DOHH2 (cell line): ENCODE results near the gene AP5S1.

Experiments used
- CTCF ChIP-seq: fragments of 200-600 bp; sonication (generic); IDR thresholded peaks from one replicate; pipeline ENCODE4 v1.5.1; 2014; ENCODE audit warnings: antibody characterized with exemption, mild to moderate bottlenecking, low read depth, low read length; ENCODE audit not compliant: poor library complexity, severe bottlenecking
- EZH2phosphoT487 ChIP-seq: fragments of 200-600 bp; sonication (generic); IDR thresholded peaks from 2 replicates; pipeline ENCODE4 v1.6.1; 2017; ENCODE audit warnings: borderline replicate concordance, mild to moderate bottlenecking, antibody characterized with exemption, low read length, moderate library complexity, mixed read lengths

GRCh38 chr20:3783511-3784195 lies 36.7 kb upstream of the AP5S1 start:
- TF ChIP-seq CTCF (no peak), EZH2phosphoT487 (no peak)
